IMR-90 (cell line): ENCODE data around the gene ZNF778. TPM values are rescaled to one million over a fixed set of nuclear protein-coding genes. Genes with fewer than 3 reads are reported as not detected.

Source experiments
- ATAC-seq: fragments of 200-7000 bp; cut with Tn5 transposase; 2 replicates; pipeline ENCODE4 v1.9.1; 2020; ENCODE audit warnings: low read depth, mild to moderate bottlenecking, moderate library complexity
- BruUV-seq: library from RNA; stranded (reverse); fragments of 400-500 nt; replicated peaks from 2 replicates; lab custom pipeline; 2021; lab: Mats Ljungman, UMichigan
- CTCF ChIA-PET: fragments of 300-600 bp; formaldehyde crosslinking; extraction: SDS; loops from one replicate; lab custom pipeline; 2021; ENCODE audit warnings: antibody characterized with exemption; lab: Yijun Ruan, JAX
- POLR2A ChIA-PET: fragments of 300-600 bp; sonication (Branson Sonifier 250); formaldehyde crosslinking; loops from one replicate; lab custom pipeline; 2022; ENCODE audit warnings: antibody characterized with exemption; ENCODE audit not compliant: unreplicated experiment; lab: Charles Lee
- DNase-seq: peaks from one replicate; pipeline ENCODE4 v3.0.0; 2013
- H2AFZ ChIP-seq: replicated peaks from 2 replicates; pipeline ENCODE3; 2013; ENCODE audit warnings: low read length, mild to moderate bottlenecking; ENCODE audit not compliant: poor library complexity
- H2AK5ac ChIP-seq: 2 replicates; pipeline ENCODE4 v1.6.1; 2013; ENCODE audit warnings: low read depth, low read length, inconsistent platforms
- H2AK9ac ChIP-seq: replicated peaks from 2 replicates; pipeline ENCODE3; 2013; ENCODE audit warnings: mild to moderate bottlenecking, low read depth, low read length, moderate library complexity; ENCODE audit not compliant: poor library complexity
- H2BK120ac ChIP-seq: 2 replicates; pipeline ENCODE4 v1.6.1; 2013; ENCODE audit warnings: low read depth, low read length, inconsistent platforms
- H2BK15ac ChIP-seq: 3 replicates; pipeline ENCODE4 v1.6.1; 2013; ENCODE audit warnings: low read depth, low read length, inconsistent platforms
- H2BK20ac ChIP-seq: 2 replicates; pipeline ENCODE4 v1.6.1; 2013; ENCODE audit warnings: low read depth, mild to moderate bottlenecking, inconsistent platforms, low read length, moderate library complexity
- H2BK5ac ChIP-seq: 2 replicates; pipeline ENCODE4 v1.6.1; 2013; ENCODE audit warnings: mild to moderate bottlenecking, low read depth, low read length, inconsistent platforms; ENCODE audit not compliant: poor library complexity, severe bottlenecking
- H3K14ac ChIP-seq: replicated peaks from 2 replicates; pipeline ENCODE4 v1.6.1; 2013; ENCODE audit warnings: low read depth, low read length, inconsistent platforms
- H3K18ac ChIP-seq: 2 replicates; pipeline ENCODE4 v1.6.1; 2013; ENCODE audit warnings: low read depth, low read length, control low read depth
- H3K23ac ChIP-seq: 2 replicates; pipeline ENCODE4 v1.6.1; 2013; ENCODE audit warnings: low read depth, low read length, inconsistent platforms
- H3K27ac ChIP-seq: 2 replicates; pipeline ENCODE4 v1.5.1; 2013; ENCODE audit warnings: mild to moderate bottlenecking, control low read depth, low read length; ENCODE audit not compliant: insufficient read depth
- H3K27me3 ChIP-seq: 2 replicates; pipeline ENCODE4 v1.6.1; 2013; ENCODE audit warnings: low read length; ENCODE audit not compliant: control insufficient read depth, insufficient read depth
- H3K36me3 ChIP-seq: 2 replicates; pipeline ENCODE4 v1.6.1; 2013; ENCODE audit warnings: low read length, mixed read lengths; ENCODE audit not compliant: control insufficient read depth, insufficient read depth
- H3K4ac ChIP-seq: 2 replicates; pipeline ENCODE4 v1.6.1; 2013; ENCODE audit warnings: low read depth, low read length, inconsistent platforms
- H3K4me1 ChIP-seq: 2 replicates; pipeline ENCODE4 v1.6.1; 2013; ENCODE audit warnings: low read length, mixed read lengths; ENCODE audit not compliant: control insufficient read depth, insufficient read depth
- H3K4me2 ChIP-seq: 2 replicates; pipeline ENCODE4 v1.6.1; 2013; ENCODE audit warnings: low read depth, mild to moderate bottlenecking, control low read depth, low read length, moderate library complexity
- H3K4me3 ChIP-seq: 2 replicates; pipeline ENCODE4 v1.5.1; 2013; ENCODE audit warnings: low read depth, mild to moderate bottlenecking, control low read depth, low read length, moderate library complexity; ENCODE audit not compliant: insufficient read depth
- H3K56ac ChIP-seq: 2 replicates; pipeline ENCODE4 v1.6.1; 2013; ENCODE audit warnings: low read length, inconsistent platforms; ENCODE audit not compliant: insufficient read depth; ENCODE audit errors: extremely low read depth
- H3K79me1 ChIP-seq, 2 experiments: 2 replicates each; pipeline ENCODE4 v1.6.1; 2013; ENCODE audit warnings: low read length in 2 of 2, inconsistent platforms in 1 of 2, low read depth in 1 of 2
- H3K9ac ChIP-seq: 2 replicates; pipeline ENCODE4 v1.6.1; 2013; ENCODE audit warnings: low read depth, low read length, control low read depth
- H3K9me1 ChIP-seq: 2 replicates; pipeline ENCODE4 v1.6.1; 2013; ENCODE audit warnings: low read length, inconsistent platforms; ENCODE audit not compliant: insufficient read depth
- H3K9me3 ChIP-seq: 2 replicates; pipeline ENCODE4 v1.6.1; 2013; ENCODE audit warnings: low read length; ENCODE audit not compliant: control insufficient read depth, insufficient read depth
- H4K20me1 ChIP-seq: 2 replicates; pipeline ENCODE4 v1.6.1; 2013; ENCODE audit warnings: low read length, inconsistent platforms; ENCODE audit not compliant: insufficient read depth
- H4K5ac ChIP-seq: 2 replicates; pipeline ENCODE4 v1.6.1; 2013; ENCODE audit warnings: mild to moderate bottlenecking, low read depth, low read length, control low read depth
- H4K8ac ChIP-seq, 2 experiments: 2 replicates each; pipeline ENCODE4 v1.6.1; 2013; ENCODE audit warnings: low read depth in 2 of 2, low read length in 2 of 2, control low read depth in 1 of 2, inconsistent platforms in 1 of 2
- H4K91ac ChIP-seq: 2 replicates; pipeline ENCODE4 v1.6.1; 2013; ENCODE audit warnings: low read depth, low read length, inconsistent platforms; ENCODE audit not compliant: insufficient read depth
- CHD1 ChIP-seq: IDR thresholded peaks from 2 replicates; pipeline ENCODE4 v1.6.1; 2012; ENCODE audit warnings: low read depth, low read length, improper control_type of control experiment
- ELK1 ChIP-seq: fragments of 150-350 bp; IDR thresholded peaks from 2 replicates; pipeline ENCODE4 v1.6.1; 2016; ENCODE audit warnings: low read depth, mild to moderate bottlenecking, low read length, moderate library complexity, borderline replicate concordance
- MAZ ChIP-seq: IDR thresholded peaks from 2 replicates; pipeline ENCODE4 v1.6.1; 2012; ENCODE audit warnings: low read depth, mild to moderate bottlenecking, low read length, improper control_type of control experiment, moderate library complexity, borderline replicate concordance
- NFE2L2 ChIP-seq: fragments of 150-350 bp; IDR thresholded peaks from 2 replicates; pipeline ENCODE4 v1.6.1; 2016; ENCODE audit warnings: low read depth, mild to moderate bottlenecking, low read length
- RAD21 ChIP-seq: IDR thresholded peaks from 2 replicates; pipeline ENCODE4 v1.6.1; 2012; ENCODE audit warnings: low read length, improper control_type of control experiment
- RFX5 ChIP-seq: IDR thresholded peaks from 2 replicates; pipeline ENCODE4 v1.8.0; 2012; ENCODE audit warnings: low read depth, mild to moderate bottlenecking, low read length, moderate library complexity
- SMC3 ChIP-seq: fragments of 150-350 bp; IDR thresholded peaks from 2 replicates; pipeline ENCODE4 v1.6.1; 2016; ENCODE audit warnings: low read depth, mild to moderate bottlenecking, antibody characterized with exemption, low read length, moderate library complexity
- USF2 ChIP-seq: fragments of 150-350 bp; IDR thresholded peaks from 2 replicates; pipeline ENCODE4 v1.6.1; 2017; ENCODE audit warnings: mild to moderate bottlenecking, antibody characterized with exemption, low read length, low read depth
- WGBS, 2 experiments: methylation state at CpG; one replicate each; pipeline versions ENCODE4 v1.1.5 to v1.1.7; 2013; ENCODE audit warnings: missing lambda C conversion rate in 2 of 2; ENCODE audit not compliant: insufficient read length in 1 of 2; ENCODE audit errors: extremely low coverage in 2 of 2; 5-methylcytosine and 5-hydroxymethylcytosine counted together
- dilution Hi-C: fragments of 300-500 bp; cut with HindIII; formaldehyde crosslinking; loops from one replicate; pipeline ENCODE4 v1.14.3; 2018; ENCODE audit warnings: low sequenced_read_pairs; ENCODE audit not compliant: unreplicated experiment
- in situ Hi-C: fragments of 300-500 bp; cut with MboI; formaldehyde crosslinking; loops from 3 replicates; pipeline ENCODE4 v1.14.3; 2019; ENCODE audit warnings: low sequenced_read_pairs, inconsistent platforms, mixed read lengths
- intact Hi-C: fragments of 100-400 bp; cut with micrococcal nuclease; formaldehyde crosslinking; loops from 2 replicates; pipeline ENCODE4 v1.10.0; 2022
- polyA plus RNA-seq, 3 experiments: library from polyadenylated mRNA; depleted of rRNA; stranded (reverse); fragments of >200 nt; gene quantifications; 2 replicates each; pipeline ENCODE4 v1.2.3, GENCODE V29; 2012; ENCODE audit warnings: low replicate concordance in 1 of 3
- total RNA-seq: library from RNA; depleted of rRNA; stranded (reverse); fragments of >200 nt; gene quantifications from 2 replicates; pipeline ENCODE4 v1.2.3, GENCODE V29; 2012

The ZNF778 gene
- total and polyA plus RNA-seq, 2 of the 4 experiments (the other 2 are of a cell fraction), result 5.6 to 9.9 TPM

- dilution Hi-C loops, result no loop called here
These were observed 20.4 kb upstream of the ZNF778 start for GRCh38 chr16:89197033-89197632.

More at GRCh38 chr16:89197033-89197632, 20.4 kb upstream of the ZNF778 start:
- Histone ChIP-seq H3K4me2 (no peak overlapping the region), H4K5ac (no peak overlapping the region), H3K4me3 (no peak overlapping the region), H2BK20ac (no peak overlapping the region), H3K9me3 (no peaks in the 10 kb centered on the region), H2BK15ac (no peak overlapping the region), H3K27ac (no peak overlapping the region), H3K18ac (no peak overlapping the region), H3K14ac (no peak overlapping the region), H3K36me3 (no peaks in the 10 kb centered on the region), H4K8ac (no peak overlapping the region), H2AK9ac (no peak overlapping the region), H2AFZ (no peak overlapping the region), H3K9ac (no peak overlapping the region), H3K4ac (no peak overlapping the region), H3K4me1 (peaks cover 9% of the 10 kb centered on the region), H4K20me1 (peaks cover 7% of the 10 kb centered on the region), H3K27me3 (peaks cover 25% of the 10 kb centered on the region), H2BK120ac (no peak overlapping the region), H3K56ac (no peak overlapping the region), H3K79me1 (no peaks in the 10 kb centered on the region), H3K9me1 (no peaks in the 10 kb centered on the region), H3K23ac (no peak overlapping the region), H4K91ac (no peak overlapping the region), H2AK5ac (no peak overlapping the region), H2BK5ac (no peak overlapping the region)
- ChIA-PET CTCF (no interaction called here), POLR2A (no interaction called here)
- ATAC-seq (no peak), DNase-seq (no peak)
- in situ Hi-C loops (no loop called here), intact Hi-C loops (no loop called here)
- WGBS, 2 experiments, result 86% methylated on average over 7 of the region's 13 CpGs; no CpG with 5 or more reads in 1 of the 2 experiments
- TF ChIP-seq RFX5 (no peak), MAZ (no peak), RAD21 (no peak), USF2 (no peak), CHD1 (no peak), NFE2L2 (no peak), SMC3 (no peak), ELK1 (no peak)
- BruUV-seq, result no TSS peak
